HG03064 (cell line): Measurements from ENCODE around the gene IER2.

Experiments
- ATAC-seq: cut with Tn5 transposase; IDR thresholded peaks from one replicate; pipeline ENCODE4 v1.9.1; 2021; ENCODE audit warnings: low read depth; ENCODE audit not compliant: unreplicated experiment

Gene IER2, protein sequence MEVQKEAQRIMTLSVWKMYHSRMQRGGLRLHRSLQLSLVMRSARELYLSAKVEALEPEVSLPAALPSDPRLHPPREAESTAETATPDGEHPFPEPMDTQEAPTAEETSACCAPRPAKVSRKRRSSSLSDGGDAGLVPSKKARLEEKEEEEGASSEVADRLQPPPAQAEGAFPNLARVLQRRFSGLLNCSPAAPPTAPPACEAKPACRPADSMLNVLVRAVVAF

DNA sequence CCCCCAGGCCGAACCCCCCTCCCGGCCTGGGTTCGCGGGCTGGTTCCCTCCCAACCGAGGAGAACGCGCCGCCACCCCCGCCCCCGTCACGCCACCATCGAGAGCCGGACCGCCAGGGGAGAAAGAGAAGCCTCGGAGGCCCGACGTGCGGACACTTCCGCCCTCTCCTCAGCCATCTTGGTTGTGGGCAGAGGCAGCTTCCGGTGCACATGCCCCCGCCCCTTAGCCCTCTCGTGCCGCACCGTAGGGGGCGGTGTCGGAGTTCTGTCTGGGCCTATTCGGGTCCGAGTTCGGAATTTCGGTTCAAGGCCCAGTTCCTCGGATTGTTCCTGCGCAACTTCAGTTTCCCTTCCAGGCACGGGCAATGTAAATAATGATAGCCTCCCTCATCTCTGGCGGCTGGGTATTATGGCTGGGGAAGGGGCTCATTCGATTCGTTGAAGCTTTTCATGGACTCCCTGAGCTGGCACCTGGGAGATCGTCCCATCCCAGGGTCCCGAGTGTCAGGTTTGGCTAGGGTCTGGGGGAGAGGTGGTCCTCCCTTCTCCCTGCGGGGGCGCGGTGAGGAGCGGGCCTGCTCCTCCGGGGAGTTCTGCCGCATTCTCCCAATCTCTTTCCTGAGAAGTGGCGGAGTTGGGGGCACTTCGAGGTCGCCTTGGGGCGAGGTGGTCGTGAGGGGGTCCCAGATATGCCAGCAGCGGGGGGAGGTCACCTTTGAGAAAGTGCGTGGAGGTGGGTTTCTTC, at the start of gene IER2, which contains the start of gene STX10:
Gene IER2 (plus strand): TSS at position 225 of the 744 bp plus-strand sequence. CDS start 2,776 bp downstream, outside the sequence.
Gene STX10 (minus strand): TSS at position 189 of the 744 bp plus-strand sequence. CDS start 202 bp downstream, outside the sequence.
- no peak for ATAC-seq

DNA sequence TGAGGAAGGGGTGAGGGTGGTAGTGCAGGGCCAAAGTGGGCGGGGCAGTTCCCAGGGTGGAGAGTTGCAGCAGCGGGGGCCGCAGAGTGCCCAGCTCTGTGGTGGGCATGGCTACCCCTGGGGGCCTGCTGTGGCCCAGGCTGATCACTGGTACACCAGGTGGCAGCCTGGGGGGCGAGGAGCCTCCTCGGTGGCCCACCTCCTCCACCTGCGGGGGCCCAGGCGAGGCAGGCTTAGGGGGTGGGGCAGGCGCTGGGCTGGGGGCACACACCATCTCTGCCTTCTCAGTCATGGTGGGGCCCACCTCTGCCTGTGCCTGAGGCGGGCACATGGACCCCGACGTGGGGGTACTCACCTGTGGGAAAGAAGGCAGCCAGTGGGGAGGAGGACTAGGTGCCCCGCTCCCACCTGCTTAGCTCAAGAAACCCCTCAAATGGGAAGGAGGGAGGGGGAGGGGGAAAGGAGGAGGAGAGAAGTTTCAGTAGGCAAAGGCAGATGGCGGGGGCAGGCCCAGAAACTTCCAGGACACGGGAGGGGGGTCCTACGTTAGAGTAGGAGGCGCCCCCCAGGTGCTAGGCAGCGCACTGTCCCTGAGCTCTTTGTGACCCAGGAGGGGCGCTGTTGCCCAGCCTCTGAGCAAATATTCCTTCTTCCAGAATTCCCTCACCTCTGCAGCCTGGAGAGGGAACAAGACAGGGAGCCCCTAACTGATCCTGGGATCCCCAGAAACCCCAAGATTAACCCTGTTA, 49.2 kb upstream of the IER2 start:
- no peak for ATAC-seq

DNA sequence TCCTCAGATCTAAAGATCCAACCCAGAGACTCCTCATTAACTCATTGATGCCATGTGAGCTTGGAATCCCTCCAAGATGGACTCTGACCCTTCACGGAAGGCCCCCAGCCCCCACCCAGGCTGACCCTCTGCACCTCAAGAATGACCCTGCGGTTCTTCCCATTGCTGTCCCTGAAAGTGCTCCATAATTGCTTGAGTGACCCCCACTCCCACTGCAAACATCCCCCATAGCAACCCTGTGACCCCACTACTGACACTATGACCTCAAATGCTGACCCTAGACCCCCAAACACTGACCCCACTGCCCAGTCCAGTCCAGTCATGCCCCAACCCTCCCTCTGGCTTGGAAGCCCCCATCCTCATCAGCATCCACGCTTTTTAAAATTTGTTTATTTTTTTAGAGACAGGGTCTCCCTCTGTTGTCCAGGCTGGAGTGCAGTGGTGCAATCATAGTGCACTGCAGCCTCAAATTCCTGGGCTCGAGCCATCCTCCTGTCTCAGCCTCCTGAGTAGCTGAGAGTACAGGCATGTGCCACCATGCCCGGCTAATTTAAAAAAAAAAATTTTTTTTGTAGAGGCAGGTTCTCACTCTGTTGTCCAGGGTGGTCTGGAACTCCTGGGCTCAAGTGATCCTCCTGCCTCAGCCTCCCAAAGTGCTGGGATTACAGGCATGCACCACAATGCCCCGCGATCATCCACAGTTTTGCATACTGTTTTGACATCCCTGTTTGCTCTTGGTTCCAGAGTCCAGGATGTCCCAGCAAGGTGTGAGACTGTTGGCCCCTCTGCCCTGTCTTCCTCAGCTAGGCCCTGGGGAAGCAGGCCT, 48.4 kb upstream of the IER2 start:
- ATAC-seq = no peak

DNA sequence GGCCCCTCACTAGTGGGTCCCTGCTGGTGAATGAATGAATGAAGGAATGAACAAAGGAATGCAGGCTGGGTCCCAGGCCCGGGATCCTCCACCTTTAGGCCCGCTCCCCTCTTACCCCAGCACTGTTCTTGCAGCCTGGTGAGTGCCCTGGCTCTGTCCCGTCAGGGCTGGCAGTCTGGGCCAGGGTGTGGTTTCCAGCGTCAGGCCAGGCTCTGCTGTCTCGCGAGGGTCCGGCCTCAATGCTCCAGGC, 47.9 kb upstream of the IER2 start:
- ATAC-seq = no peak

DNA sequence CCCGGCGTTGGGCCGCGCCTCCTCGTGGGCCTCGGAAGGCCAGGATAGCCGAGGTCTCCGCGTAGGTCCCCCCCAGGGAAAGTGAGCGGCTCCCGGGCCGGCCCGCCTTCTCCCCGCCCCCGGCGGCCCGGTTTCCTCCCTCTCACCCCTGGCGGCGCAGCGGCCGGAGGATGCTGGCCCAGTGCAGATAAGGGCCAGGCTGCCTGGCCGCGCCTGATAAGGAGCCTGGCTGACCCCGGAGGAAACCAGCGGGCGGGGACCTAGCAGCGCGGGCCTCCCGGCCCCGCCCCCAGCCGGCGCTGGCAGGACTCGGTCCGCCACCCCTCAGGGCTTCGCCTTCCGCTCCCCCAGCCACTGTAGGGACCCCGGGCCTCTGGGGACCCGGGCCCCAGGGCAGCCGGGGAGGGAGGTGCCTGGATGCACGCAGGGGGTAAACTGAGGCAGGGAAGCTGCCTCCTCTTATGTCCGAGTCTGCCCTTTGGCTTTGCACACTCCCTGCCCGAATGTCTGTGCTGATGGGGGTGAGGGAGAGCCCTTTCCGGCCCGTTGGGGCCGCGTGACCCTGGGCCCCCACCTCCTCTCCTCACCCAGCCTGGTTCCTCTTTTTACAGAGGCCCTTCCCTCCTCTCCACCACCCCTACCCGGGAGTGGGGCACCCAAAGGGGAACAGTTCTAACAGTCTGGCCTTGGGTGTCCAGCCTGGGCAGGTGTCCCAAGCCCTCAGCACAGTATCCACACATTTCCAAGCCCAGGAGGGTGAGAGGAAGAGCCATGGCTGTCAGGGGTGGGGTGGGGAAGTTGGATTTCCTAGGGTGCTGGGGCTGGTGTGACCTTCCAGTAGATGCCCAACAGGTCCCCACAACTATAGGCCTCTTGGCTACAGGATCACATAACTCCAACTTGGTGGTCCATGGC, 47.3 kb upstream of the IER2 start, which contains the start of gene LYL1:
Gene LYL1 (minus strand): TSS at position 193 of the 915 bp plus-strand sequence. CDS start 1,687 bp downstream, outside the sequence.
- peak; percentile 42 for ATAC-seq

DNA sequence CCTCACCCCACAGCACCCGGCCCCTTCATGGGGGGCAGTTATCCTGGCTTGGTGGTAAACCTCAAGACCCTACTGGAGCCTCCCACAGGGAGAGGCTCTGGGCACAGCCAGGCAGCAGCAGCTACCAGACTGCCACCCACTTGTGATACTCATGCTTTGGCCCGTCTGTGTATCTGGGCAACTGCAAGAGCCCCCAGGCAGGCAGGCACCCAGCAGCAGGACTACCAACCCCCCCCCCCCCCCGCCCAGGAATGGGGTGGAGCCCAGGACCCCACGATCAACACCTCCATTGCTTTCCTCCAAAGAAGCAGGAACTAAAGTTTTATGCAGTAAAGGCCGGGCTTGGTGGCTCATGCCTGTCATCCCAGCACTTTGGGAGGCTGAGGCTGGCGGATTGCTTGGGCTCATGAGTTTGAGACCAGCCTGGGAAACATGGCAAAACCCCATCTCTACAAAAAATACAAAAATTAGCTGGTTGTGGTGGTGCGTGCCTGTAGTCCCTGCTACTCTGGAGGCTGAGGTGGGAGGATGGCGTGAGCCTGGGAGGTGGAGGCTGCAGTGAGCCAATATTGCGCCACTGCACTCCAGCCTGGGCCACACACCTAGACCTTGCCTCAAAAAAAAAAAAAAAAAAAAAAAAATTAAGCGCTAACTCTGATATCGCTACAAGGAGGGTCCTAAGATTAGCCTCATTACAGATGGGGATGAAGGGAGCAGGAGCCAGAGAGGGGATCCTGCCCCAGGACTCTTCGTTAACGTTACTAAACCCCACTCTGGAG, 46.4 kb upstream of the IER2 start:
- no peak for ATAC-seq

DNA sequence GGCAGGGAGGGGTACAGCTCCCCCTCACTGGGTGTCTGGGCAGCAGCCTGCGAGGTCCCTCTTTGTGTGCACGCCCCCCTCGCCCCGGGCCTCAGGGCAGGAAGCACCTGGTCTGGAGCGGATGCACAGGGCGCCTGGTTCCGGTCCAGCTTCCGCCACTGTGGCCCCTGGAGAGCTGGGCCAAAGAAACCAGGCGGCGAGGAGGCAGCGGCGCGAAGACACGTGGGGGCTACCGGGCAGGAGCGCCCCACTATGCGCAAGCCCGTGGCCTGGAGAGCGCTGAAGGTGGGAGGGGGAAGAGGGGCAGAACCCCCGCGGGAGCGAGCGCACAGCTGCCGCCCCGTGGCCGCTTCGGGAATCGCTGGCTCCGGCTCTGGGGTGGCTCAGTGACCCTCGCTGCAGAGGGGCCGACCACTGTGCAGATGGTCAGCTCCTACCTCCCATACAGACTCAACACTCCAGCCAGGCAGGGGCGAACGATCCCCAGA, 45.8 kb upstream of the IER2 start:
- no peak for ATAC-seq

DNA sequence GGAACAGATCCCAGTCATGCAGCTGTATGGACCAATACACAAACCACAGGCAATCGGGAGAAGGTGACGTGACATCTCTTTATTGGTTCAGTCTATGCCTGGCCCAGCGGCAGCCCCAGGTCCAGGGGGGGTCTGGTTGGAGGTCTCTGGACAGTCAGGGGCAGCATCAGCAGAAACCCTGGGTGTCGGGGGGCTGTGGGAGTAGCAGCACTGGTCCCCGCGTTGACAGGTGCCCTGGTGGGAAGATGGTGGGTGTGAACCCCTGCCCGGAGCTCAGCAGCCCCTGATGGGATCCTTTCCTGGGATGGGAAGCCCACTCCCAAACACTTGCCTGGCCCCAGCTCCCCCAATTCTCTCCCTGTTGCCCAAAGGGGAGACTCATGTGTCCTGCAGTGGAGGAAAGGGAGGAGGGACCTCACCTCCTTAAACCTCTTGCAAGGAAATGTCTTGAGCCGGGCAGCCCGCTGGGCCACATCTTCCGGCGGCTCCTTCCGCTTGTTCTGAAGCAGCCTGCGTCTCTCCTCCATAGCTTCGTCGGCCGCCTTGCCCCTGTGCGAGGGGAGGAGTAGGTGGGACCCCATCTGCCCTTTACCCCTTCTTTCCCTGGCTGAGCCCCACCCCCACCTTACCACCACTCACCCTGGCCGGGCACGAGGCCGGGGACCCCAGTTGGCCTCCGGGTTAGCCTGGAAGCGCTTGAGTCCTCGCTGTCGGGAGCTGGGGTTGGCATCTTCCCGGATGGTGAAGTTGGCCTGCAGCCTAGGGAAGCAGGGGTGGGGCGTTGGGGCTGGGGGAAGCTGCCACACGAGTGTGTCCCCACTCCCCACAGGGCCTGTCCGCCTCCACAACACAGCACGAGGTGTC, 45.1 kb upstream of the IER2 start:
- no peak for ATAC-seq

DNA sequence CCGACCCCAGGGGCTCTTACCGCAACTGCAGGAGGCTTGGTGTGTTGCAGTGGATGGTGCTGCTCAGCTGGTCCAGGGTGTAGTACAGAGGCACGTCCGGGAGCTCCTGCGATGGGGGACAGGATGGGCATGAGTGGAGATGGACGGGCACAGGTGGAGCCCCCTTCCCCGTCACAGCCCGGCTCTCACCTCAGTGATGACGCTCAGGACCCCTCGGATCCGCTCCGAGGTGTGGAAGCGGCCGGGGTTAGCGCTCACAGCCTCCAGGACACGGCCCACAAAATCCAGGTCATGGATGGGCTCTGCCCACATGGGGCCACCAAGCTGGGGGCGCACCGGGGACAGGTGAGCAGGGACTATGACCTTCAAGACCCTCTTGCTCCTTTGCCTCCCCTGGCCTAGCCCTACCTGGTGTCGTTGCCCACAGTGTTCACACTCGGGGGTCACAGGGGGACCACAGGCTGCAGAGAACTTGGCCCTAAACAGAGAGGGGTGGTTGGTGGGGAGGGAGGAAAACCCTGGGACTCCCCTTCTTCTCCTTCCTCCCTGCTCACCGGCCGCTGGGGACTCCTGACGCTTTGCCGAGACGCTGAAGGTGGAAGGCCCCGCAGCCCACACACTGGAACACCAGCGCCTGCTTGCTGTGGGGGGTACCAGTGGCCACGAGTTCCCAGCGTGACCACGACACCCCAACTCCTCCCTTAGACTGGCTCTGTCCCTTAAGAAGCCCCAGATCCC, 40.7 kb upstream of the IER2 start:
- no peak for ATAC-seq

DNA sequence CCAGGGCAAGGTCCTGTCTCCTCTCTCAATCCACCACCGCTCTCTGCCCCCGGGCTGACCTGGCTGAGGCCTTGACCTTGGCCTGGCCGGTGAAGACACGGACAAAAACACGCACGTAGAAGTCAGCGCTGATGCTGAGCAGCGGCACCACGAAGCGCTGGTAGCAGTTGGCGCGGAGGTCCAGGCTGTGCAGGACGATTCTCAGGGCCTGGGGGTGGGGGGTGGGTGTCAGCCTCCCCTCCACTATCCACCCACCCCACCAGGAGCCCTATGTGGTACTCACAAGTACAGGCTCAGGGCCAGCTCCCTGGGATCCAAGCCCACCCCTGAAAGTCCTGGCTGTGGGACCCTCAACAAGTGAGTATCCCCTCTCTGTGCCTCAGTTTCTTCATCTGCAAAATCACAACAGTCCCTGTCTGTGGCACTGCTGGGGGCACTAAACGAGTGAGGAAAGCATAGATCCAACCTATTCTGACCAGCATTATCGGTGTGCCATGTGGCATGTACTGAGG, 40.1 kb upstream of the IER2 start:
- no peak for ATAC-seq

DNA sequence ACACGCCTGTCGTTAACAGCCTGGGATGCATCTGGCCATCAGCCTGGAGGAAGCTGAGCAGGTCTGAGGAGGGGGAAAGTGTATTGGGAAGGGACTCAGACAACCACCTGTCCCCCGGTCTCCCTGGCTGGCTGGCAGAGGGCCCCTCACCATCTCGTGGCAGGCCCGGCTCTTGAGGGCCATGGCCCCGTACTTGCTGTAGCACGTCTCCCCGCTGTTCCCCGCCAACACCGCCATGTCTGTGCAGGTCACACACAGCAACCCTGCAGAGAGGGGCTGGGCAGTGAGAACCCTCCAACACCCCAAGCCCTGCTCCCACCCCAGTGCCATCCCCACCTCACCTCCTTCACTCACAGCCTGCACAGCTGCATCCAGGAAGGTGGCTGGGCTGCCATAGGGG, 37.7 kb upstream of the IER2 start:
- ATAC-seq = no peak

DNA sequence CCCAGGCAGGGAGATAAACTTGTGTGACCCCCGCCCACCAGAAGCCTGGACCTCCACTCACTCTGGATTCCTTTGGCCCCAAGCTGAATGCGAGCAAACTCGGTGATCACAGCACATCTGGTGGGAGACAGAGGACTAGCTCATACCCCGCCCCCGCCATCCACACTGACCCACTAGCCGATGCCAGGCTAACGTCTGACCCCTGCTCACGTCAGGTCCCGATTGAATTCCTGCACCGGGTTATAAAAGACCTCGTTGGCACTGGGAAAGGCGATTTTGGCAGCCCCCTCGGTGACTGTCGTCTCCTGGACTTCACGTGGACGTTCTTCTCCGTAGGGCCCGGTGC, 34.3 kb upstream of the IER2 start:
- ATAC-seq = no peak

DNA sequence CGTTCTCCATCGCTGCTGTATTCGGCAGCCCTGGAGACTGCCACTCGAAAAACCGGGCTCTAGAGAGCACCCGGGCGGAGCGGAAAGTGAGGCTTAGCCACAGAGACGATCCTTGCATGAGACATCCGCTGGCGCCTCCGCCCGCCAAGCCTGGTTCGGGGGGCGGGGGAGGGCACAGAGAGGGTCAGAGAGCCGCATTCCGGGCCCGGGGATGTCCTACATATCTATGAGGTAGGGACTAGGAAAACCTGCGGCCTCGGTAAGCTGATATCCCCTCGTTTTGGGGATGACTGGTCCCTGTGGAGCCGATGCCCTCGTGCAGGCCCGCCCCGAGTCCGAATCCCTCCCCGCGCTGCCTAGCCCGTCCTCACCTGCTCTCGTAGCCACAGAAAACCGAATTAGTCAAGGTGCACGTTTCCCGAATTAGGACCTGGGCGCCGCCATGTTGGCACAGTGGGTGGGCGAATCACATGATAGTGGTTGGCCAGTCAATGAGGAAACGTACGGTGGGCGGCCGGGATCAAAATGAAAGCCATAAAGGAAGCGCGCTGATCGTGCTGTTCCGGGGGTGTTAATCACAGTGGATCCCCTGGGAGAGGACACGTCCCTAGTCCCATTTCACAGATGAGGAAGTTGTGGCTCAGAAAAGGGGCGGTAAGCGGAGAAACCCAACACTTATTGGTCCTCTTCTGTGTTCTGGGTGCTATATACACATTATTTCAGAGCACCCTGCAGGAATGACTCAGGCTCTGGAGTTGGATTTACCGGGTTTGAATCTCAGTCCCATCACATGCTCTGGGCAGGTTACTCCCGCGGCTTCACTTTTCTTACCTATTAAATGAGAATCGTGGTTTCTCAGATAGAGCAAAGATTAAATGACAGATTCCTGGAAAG, 33.7 kb upstream of the IER2 start, which contains the start of gene TRMT1:
Gene TRMT1 (minus strand): TSS at position 459 of the 894 bp plus-strand sequence. CDS start 341 bp downstream, at position 118.
- ATAC-seq = no peak

DNA sequence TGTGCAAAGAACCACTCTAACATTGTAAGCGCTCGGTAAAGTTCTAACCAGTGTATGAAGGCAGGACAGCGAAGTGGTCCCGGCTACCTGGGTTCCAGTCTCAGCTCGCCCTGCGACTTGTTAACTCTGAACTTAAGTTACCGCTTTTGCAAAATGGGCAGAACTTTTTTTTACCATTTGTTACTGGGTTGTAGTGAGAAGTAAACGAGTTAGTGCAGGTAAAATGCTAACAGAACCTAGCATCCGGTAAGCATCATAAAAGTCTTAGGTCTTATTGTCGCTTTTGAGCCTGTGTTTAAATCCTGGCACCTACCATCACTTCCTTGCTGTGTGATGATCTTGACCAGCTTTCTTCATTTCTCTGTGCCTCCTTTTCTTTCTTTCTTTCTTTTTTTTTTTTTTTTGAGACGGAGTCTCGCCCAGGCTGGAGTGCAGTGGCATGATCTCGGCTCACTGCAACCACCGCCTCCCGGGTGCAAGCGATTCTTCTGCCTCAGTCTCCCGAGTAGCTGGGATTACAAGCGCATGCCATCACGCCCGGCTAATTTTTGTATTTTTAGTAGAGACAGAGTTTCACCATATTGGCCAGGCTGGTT, 32.9 kb upstream of the IER2 start:
- ATAC-seq = no peak

DNA sequence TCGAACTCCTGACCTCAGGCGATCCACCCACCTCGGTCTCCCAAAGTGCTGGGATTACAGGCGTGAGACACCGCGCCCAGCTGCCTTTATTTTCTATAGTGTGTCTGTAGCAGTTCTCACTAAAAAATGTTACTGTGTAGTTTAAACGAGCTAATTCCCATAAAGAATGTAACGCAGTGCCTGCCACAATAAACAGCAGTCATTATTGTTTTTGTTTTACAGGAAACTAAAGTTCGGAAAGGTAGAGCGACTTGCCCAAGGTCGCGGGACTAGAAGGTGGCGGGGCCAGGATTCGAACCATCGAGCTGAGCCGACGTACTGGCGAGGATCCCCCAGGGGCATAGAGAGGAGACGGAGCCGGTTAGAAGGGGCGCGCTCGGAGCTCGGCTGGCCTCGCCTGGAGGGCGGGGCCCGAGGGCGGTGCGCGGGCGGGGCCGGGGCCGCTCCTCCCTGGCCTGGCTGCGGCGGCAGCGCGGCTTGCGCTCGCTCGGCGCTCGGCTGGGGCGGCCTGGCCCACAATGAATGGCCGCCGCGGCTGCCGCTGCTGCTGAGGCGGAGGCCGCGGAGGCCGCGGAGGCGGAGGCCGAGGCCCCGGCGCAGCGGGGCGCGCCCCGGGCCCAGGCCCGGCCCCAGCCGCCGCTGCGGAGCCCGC, 32.3 kb upstream of the IER2 start, which contains the start of gene NACC1:
Gene NACC1 (plus strand): TSS at position 493 of the 652 bp plus-strand sequence. CDS start 16,944 bp downstream, outside the sequence.
- ATAC-seq = peak; percentile 50
